Stimulated activated CD4-positive, alpha-beta T cell treated with anti-CD3 and anti-CD28 coated beads, Interleukin-2, amount 100 ng/mL, for 4 hours (primary cell): ENCODE data around the gene NOVA1.
"Not testable (repeated sequence)": the region's sequence is repeated elsewhere in the genome, so short reads cannot be mapped to it uniquely, and the experiment has no call there.

ENCODE experiments used
- DNase-seq: peaks from one replicate; pipeline ENCODE4 v3.0.0-alpha.2; 2020; ENCODE audit warnings: low read depth

The NOVA1 gene

DNA sequence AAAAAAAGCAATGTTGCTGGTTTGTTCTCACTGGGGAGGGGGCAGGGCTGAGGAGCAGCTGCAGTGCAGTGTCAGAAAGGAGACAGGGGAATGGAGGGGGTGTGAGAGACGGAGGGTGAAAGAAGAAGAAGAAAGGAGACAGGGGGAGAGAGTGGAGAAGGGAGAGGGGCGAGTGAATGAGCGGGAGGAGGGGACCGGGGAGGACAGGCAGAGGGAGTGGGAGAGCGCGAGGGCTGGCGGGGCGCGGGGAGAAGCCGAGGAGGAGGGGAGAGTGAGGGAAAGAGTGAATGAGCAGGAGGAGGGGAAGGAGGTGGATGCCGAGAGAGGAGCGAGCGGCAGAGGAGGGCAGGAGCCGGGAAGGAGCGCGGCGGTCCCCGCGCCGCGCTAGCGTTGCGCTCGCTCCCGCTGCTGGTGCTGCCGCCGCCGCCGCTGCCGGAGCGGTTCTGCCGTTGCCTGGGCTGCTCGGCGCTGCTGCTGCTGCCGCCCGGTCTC is at the start of gene NOVA1:
TSS of gene NOVA1 (minus strand) at position 445 of the 492 bp plus-strand sequence. CDS start 597 bp downstream, outside the sequence.
- DNase-seq = no peak

DNA sequence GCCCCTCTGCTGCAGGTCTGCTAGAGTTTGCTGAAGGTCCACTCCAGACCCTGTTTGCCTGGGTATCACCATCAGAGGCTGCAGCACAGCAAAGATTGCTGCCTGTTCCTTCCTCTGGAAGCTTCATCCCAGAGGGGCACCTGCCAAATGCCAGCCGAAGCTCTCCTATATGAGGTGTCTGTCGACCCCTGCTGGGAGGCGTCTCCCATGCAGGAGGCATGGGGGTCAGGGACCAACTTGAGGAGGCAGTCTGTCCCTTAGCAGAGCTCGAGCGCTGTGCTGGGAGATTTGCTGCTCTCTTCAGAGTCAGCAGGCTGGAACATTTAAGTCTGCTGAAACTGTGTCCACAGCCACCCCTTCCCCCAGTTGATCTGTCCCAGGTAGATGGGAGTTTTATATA is 47.2 kb upstream of the NOVA1 start:
- DNase-seq = not testable (repeated sequence)

DNA sequence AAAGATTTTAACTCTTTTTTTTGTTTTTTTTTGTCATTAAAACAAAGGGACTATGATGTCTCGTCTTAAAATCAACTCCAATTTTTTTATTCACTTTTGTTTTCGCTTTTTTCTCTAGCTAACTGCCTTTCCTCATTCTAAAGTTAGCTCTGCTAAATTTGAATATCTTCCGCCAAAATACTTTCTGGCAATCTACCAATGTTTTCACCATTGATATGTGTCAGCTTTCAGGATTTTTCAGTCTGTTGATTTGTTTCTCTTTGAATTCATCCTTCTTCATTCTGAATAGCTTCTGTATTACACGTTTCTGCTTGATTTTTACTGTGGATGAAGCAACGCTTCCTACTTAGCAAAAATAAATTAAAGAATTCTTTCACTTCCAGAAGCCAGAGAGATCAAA is 38.7 kb upstream of the NOVA1 start:
- DNase-seq = no peak

DNA sequence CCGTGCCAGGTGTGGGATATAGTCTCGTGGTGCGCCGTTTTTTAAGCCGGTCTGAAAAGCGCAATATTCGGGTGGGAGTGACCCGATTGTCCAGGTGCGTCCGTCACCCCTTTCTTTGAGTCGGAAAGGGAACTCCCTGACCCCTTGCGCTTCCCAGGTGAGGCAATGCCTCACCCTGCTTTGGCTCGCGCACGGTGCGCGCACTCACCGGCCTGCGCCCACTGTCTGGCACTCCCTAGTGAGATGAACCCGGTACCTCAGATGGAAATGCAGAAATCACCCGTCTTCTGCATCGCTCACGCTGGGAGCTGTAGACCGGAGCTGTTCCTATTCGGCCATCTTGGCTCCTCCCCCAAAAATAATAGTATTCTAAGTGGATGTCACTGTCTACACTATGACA is 37.1 kb upstream of the NOVA1 start:
- DNase-seq = not testable (repeated sequence)

GRCh38 chr14:26626256-26626655 is 28.4 kb upstream of the NOVA1 start:
- DNase-seq = no peak

DNA sequence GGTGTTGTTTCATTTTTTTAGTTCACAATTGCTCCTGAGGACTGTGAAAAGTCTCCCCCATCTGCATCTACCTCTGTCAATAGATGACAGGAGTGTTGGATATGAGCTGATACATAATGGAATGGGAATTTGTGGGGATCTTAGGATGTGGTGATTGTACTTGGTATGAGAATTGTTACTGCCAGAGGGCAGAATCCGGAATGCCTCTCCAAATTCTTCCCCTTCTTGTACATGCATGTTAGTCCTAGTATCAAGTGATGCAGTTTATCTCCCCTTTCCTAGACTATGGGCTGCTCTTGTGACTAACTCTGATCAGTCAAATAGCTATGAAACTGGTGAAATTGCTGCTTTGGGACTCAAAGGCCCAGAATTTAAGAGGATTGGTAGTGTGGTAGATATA is 24.8 kb upstream of the NOVA1 start:
- DNase-seq = no peak

- no peak for DNase-seq
Measured at GRCh38 chr14:26621807-26622560, 24.2 kb upstream of the NOVA1 start.

DNA sequence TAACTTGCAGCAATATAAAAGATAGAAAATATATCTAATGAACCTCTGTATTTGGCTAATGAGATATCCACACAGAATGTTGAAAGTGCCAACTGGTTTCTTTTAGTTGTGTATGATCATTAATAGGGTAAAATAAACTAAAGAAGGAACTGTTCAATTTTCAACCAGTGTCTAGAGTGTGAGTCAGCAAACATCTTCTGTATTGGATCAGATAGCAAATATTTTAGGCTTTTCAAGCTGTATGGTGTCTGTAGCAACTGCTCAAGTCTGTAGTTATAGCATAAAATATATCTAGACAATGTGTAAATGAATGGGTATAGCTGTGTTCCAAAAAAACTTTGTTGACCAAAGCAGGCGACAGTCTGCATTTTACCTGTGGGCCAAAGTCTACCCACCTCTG is 23.5 kb upstream of the NOVA1 start:
- no peak for DNase-seq

DNA sequence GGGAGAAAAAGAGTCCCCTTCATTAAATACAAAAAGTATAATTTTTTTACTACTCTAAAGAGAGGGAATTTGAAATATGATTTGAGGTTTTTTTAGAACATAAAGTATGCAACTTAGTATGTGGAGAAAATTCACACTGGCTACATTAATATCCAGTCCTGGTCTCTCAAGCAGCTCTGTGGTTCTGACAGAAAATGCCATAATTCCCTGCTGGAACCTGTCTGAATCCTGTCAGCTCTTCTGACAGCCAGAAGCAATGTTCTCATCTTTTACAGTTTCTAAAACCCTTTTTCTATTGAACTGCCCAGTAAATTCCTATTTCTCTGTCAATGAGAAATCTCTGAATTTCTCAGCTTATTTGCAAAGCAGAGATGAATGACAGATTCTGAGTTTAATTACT is 13.4 kb upstream of the NOVA1 start:
- DNase-seq = no peak

DNA sequence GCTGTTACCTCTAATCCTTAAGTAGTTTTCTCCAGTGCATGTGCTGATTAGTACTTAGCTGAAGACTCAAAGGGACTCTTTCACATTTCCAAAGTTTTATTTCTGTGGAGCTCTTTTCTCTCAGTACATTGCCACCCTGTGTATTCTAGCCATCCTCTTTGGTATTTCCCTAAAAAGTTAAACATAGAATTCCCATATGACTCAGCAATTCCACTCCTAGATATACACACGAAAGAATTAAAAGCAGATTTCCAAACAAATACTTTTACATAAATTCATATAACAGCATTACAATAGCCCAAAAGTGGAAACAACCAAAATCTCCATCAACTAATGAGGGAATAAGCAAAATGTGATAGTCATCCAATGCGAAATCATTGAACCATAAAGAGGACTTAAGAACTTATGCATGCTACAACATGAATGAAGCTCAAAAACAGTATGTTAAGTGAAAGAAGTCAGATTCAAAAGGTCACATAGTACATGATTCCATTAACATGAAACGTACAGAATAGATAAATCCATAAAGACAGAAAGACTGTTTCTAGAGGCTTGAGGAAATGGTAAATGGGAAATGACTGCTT is 9.0 kb upstream of the NOVA1 start:
- no peak for DNase-seq

DNA sequence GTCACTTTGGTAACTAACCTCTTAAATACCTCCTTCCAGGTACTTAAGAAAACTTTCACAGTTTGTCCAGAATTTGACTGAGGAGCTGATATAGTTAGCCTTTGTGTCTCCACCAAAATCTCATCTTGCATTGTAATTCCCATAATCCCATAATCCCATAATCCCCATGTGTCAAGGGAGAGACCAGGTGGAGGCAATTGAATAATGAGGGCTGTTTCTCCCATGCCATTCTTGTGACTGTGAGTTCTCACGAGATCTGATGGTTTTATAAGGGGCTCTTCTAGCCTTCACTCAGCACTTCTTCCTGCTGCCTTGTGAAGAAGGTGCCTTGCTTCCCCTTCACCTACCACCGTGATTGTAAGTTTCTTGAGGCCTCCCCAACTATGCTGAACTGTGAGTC is 7.8 kb upstream of the NOVA1 start:
- no peak for DNase-seq

DNA sequence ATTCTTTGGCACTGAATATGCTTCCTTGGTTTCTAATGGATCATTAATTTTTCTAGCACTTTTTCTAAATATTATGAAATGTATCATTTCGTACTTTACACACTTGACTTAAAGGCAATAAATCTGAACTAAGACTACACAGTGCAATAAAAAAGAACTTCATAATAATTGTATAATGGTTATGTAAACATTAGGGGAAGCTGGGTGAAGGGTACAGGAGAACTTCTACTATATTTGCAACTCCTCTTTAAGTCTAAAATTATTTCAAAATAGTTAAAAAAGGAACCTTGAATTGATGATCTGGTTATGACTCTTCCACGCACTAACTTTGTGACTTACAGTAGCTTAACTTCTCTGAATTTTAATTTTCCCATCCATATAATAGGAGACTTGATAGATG is 5.1 kb upstream of the NOVA1 start:
- DNase-seq = no peak

DNA sequence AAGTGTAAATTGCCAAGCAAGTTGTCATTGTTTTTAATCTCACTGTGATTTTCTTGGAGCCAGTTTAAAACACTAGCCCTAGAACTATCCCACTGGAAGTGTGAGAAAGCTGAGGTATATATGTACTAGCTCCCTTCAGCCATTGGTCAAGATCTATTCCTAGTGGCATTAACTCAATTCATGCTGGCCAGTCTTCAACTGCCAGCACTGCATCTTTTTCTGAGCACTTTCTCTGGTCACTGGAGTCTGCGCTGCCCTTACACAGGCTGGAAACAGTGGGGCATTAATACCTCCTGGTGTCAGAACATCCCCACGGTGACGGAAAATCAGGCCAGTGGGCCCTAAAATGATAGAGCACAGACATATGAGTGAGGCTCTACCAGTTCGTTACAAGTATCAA is 4.0 kb upstream of the NOVA1 start:
- DNase-seq = no peak

DNA sequence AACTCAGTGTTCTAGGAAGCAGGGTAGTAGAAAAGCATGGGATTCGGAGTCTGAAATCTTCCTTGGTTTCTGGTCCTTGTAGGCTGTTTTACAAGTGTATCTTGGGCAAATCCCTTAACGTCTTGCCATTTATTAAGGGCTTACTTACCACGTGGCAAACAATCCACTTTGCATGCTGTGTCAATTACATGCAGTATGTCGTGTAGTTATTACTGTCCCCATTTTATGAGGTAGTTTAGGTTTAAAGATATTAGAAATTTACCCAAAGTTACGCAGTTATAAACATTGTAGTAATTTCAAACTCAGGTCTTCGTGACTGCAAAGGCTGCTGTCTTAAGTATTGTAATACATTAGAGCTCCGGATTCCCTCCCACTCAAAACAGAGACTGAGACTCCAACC is 1.5 kb upstream of the NOVA1 start:
- DNase-seq = no peak

DNA sequence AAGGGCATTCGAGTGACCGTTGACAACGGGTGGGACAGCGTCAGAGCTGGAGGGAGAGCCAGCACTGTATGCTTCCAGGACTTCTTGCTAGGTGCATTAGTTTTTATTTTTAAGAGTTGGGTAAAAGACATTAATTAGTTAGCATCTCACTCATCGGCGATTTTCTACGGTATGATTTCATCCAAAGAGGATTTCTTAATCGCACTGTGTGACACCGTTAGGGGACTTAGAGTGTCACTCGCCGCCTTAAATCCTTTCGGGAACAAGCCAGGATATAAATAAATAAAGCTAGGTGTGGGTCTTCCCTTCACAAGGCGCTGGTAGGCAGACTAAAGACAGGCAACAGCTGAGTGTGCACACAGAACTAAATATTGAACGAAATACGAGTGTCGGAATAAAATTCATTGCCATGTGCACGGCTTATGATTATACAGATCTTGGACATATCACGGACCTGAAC is 869 bp upstream of the NOVA1 start:
- no peak for DNase-seq

DNA sequence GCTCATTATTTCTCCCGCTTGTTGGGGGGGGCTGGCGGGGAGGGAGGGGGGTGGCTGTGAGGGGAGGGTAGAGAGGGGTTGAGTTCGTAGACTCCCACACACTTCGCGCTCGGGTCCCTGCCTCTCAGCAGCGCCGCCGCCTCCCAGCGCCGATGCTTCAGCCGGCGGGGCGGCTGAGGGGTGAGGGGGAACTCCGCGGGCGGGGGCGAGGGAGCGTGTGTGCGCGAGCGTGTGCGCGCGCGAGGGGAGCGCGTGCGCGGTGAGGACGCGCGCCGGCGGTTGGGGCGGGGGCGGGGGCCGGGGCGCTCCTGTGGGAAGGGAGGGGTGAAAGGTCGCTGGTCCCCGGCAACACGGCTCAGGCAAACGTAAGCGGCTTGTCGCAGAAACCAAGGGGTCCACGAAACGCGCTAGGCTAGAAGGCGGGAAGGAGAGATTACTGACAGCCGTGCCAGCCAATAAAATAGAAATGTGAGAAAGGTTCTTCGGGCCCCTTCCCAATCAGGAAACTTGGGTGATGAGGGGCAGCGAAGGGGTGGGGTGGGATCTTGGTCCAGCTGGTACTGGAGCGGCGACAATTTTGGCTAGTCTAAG is 343 bp upstream of the NOVA1 start:
- DNase-seq = no peak

- DNase-seq = no peak
Measured at GRCh38 chr14:26597071-26597588, 703 bp downstream of the NOVA1 start.

DNA sequence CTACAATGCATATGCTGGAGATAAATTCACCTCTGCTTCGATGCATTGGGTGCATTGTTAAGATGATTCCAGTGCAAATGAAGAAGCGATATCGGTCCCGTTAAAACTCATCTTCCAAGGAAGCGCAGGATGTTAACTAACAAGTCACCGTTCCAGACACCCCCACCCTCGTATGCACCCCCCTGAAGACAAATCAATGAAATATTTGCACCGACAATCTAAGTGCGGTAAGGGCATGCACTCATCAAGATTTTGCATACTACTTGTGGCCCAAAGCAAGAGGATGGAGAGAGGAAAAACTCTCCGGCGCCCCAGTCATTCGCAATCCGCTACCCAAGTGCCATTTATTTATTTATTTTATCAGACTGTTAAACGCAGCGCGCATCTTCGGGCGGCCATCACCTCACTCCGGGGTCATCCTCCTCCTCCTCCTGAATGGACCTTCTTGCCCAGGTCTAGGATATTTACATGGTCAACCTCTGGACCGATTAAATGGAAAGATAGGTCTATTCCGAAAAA is 1.2 kb downstream of the NOVA1 start:
- no peak for DNase-seq

DNA sequence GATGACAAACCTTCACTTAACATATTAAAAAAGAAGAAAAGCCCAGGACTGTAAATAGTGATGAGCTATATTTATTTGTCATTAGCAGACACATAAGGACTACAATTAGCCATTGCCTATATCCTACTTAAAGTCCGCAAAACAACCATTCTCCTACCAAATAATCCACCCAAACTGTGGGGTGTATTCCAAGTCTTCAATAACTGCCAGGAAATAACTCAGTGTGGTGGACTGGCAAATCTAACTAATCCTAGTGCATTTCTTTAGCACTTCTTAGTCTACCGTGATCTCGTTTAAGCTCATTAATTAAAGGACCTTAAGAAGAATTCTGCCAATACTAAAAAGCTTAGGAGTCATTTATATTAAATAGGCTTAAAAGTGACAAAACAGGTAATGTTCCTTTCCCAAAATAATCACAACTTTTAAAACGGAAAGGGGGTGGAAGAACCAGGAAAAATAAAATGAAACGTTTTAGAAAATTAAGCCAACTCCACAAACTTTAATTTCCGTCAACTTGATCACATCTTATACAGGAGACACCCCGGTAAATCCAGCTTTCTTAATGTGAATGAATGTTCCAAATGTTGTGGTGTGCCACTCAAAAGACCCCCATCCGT is 1.8 kb downstream of the NOVA1 start:
- DNase-seq = no peak

- DNase-seq = no peak
Measured at GRCh38 chr14:26594756-26595545, 2.9 kb downstream of the NOVA1 start.

GRCh38 chr14:26594148-26594547 is 3.7 kb downstream of the NOVA1 start:
- no peak for DNase-seq

- no peak for DNase-seq
Measured at GRCh38 chr14:26593357-26593756, 4.5 kb downstream of the NOVA1 start.
